GM23338 (cell line): ENCODE results near the gene EEF2KMT. TPM values are rescaled to one million over a fixed set of nuclear protein-coding genes. Genes with fewer than 3 reads are reported as not detected.

Source experiments
- ATAC-seq: fragments of 200-7000 bp; cut with Tn5 transposase; 3 replicates; pipeline ENCODE4 v1.9.1; 2020
- DNase-seq: peaks from one replicate; pipeline ENCODE4 v3.0.0-alpha.2; 2015; ENCODE audit warnings: low spot score
- H2AFZ ChIP-seq: fragments of 200-600 bp; sonication (generic); 2 replicates; pipeline ENCODE4 v1.8.0; 2016; ENCODE audit warnings: antibody characterized with exemption, mild to moderate bottlenecking, moderate library complexity
- H3F3A ChIP-seq: fragments of 200-600 bp; sonication (generic); replicated peaks from 2 replicates; pipeline ENCODE4 v1.8.0; 2017; ENCODE audit warnings: antibody characterized with exemption, mixed run types, low read depth
- H3K27ac ChIP-seq: fragments of 200-600 bp; sonication (generic); 2 replicates; pipeline ENCODE4 v1.6.1; 2016; ENCODE audit warnings: low read depth
- H3K27me3 ChIP-seq: fragments of 200-600 bp; sonication (generic); 2 replicates; pipeline ENCODE4 v1.8.0; 2016; ENCODE audit warnings: mild to moderate bottlenecking, mixed run types, moderate library complexity; ENCODE audit not compliant: insufficient read depth
- H3K36me3 ChIP-seq: fragments of 200-600 bp; sonication (generic); 2 replicates; pipeline ENCODE4 v1.8.0; 2016; ENCODE audit warnings: mild to moderate bottlenecking; ENCODE audit not compliant: insufficient read depth
- H3K4me1 ChIP-seq: fragments of 200-600 bp; sonication (generic); 2 replicates; pipeline ENCODE4 v1.8.0; 2016; ENCODE audit warnings: mild to moderate bottlenecking, moderate library complexity; ENCODE audit not compliant: insufficient read depth
- H3K4me2 ChIP-seq: fragments of 200-600 bp; sonication (generic); 2 replicates; pipeline ENCODE4 v1.7.1; 2017; ENCODE audit warnings: mixed run types
- H3K4me3 ChIP-seq: fragments of 200-600 bp; sonication (generic); 2 replicates; pipeline ENCODE4 v1.6.1; 2016; ENCODE audit warnings: mixed run types
- H3K79me2 ChIP-seq: fragments of 200-600 bp; sonication (generic); replicated peaks from 2 replicates; pipeline ENCODE4 v1.8.0; 2017; ENCODE audit warnings: mild to moderate bottlenecking; ENCODE audit not compliant: insufficient read depth
- H3K9me2 ChIP-seq: fragments of 200-600 bp; sonication (generic); 2 replicates; pipeline ENCODE4 v1.8.0; 2017; ENCODE audit not compliant: insufficient read depth
- H4K20me1 ChIP-seq: fragments of 200-600 bp; sonication (generic); replicated peaks from 2 replicates; pipeline ENCODE4 v1.8.0; 2017; ENCODE audit warnings: mild to moderate bottlenecking; ENCODE audit not compliant: insufficient read depth
- H3K27ac Mint-ChIP-seq: 2 replicates; pipeline ENCODE4 v1.8.0; 2020; ENCODE audit warnings: inconsistent platforms, mild to moderate bottlenecking, moderate library complexity, mixed read lengths
- H3K27me3 Mint-ChIP-seq: 3 replicates; pipeline ENCODE4 v1.8.0; 2022; ENCODE audit warnings: low read depth, mild to moderate bottlenecking, moderate library complexity, mixed read lengths, inconsistent platforms; ENCODE audit not compliant: insufficient read depth, poor library complexity
- H3K36me3 Mint-ChIP-seq: 3 replicates; pipeline ENCODE4 v1.8.0; 2021; ENCODE audit warnings: low read depth, mild to moderate bottlenecking, inconsistent platforms, moderate library complexity, mixed read lengths
- H3K4me1 Mint-ChIP-seq: 3 replicates; pipeline ENCODE4 v1.8.0; 2020; ENCODE audit warnings: mild to moderate bottlenecking, inconsistent platforms, mixed read lengths
- H3K4me3 Mint-ChIP-seq: 3 replicates; pipeline ENCODE4 v1.8.0; 2021; ENCODE audit warnings: moderate library complexity, mild to moderate bottlenecking, inconsistent platforms, mixed read lengths
- H3K9me3 Mint-ChIP-seq: 3 replicates; pipeline ENCODE4 v1.8.0; 2020; ENCODE audit warnings: moderate library complexity, mild to moderate bottlenecking, inconsistent platforms, mixed read lengths
- CREB1 ChIP-seq: fragments of 250-450 bp; sonication (Bioruptor Pico); IDR thresholded peaks from 2 replicates; pipeline ENCODE4 v1.5.0; 2020; ENCODE audit warnings: low read depth, mild to moderate bottlenecking, moderate library complexity
- EZH2 ChIP-seq: fragments of 200-600 bp; sonication (generic); IDR thresholded peaks from one replicate; pipeline ENCODE4 v1.8.0; 2017; ENCODE audit warnings: antibody characterized with exemption, mild to moderate bottlenecking, low read depth; ENCODE audit not compliant: unreplicated experiment
- JUNB ChIP-seq: IDR thresholded peaks from one replicate; pipeline ENCODE4 v1.6.1; 2016; ENCODE audit warnings: antibody characterized with exemption; ENCODE audit not compliant: unreplicated experiment
- NANOG ChIP-seq: IDR thresholded peaks from 2 replicates; pipeline ENCODE4 v1.6.1; 2016; ENCODE audit warnings: antibody characterized with exemption, borderline replicate concordance
- POLR2AphosphoS5 ChIP-seq: IDR thresholded peaks from 2 replicates; pipeline ENCODE4 v1.6.1; 2016; ENCODE audit warnings: antibody characterized with exemption, low read depth
- ZNF331 ChIP-seq: fragments of 250-450 bp; sonication (Bioruptor Pico); IDR thresholded peaks from 2 replicates; pipeline ENCODE4 v1.5.0; 2020; ENCODE audit warnings: low read depth, mild to moderate bottlenecking, moderate library complexity
- polyA plus RNA-seq: library from polyadenylated mRNA; unstranded; fragments of >200 nt; fragmentation: Nextera tagmentation; extraction: Ambion mirVana; gene quantifications from 2 replicates; pipeline ENCODE4 v1.2.1, GENCODE V29; 2016
- total RNA-seq: library from RNA; depleted of rRNA; stranded (reverse); fragments of >200 nt; shearing (Covaris generic); gene quantifications from 2 replicates; pipeline ENCODE4 v1.2.3, GENCODE V29; 2014
- TF ChIP-seq, protein P1 (sequence below): IDR thresholded peaks from 2 replicates; pipeline ENCODE4 v1.6.1; 2016; ENCODE audit warnings: antibody characterized with exemption
- TF ChIP-seq, protein P2 (sequence below), 2 experiments: fragments of 200-600 bp in 1 of 2; sonication (generic) in 1 of 2; conservative IDR thresholded peaks; 2 replicates each; pipeline versions ENCODE4 v1.5.1 to v1.6.1; 2016 to 2017; ENCODE audit warnings: antibody characterized with exemption in 2 of 2, low read depth in 2 of 2, mild to moderate bottlenecking in 2 of 2, moderate library complexity in 1 of 2
- TF ChIP-seq, protein P3 (sequence below): fragments of 250-450 bp; sonication (Bioruptor Pico); IDR thresholded peaks from 2 replicates; pipeline ENCODE4 v1.5.0; 2020; ENCODE audit warnings: mild to moderate bottlenecking, moderate library complexity

Gene EEF2KMT
- total and polyA plus RNA-seq, 2 experiments from 2014 or later, result 24.0 to 37.1 TPM

GRCh38 chr16:5042574-5043171, 54.9 kb downstream of the EEF2KMT start (continued):
- TF ChIP-seq JUNB (no peak), ZNF331 (CRISPR knock-in tag) (no peak), NANOG (no peak)
- TF ChIP-seq, protein P1, sequence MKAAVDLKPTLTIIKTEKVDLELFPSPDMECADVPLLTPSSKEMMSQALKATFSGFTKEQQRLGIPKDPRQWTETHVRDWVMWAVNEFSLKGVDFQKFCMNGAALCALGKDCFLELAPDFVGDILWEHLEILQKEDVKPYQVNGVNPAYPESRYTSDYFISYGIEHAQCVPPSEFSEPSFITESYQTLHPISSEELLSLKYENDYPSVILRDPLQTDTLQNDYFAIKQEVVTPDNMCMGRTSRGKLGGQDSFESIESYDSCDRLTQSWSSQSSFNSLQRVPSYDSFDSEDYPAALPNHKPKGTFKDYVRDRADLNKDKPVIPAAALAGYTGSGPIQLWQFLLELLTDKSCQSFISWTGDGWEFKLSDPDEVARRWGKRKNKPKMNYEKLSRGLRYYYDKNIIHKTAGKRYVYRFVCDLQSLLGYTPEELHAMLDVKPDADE, result no peak

DNA sequence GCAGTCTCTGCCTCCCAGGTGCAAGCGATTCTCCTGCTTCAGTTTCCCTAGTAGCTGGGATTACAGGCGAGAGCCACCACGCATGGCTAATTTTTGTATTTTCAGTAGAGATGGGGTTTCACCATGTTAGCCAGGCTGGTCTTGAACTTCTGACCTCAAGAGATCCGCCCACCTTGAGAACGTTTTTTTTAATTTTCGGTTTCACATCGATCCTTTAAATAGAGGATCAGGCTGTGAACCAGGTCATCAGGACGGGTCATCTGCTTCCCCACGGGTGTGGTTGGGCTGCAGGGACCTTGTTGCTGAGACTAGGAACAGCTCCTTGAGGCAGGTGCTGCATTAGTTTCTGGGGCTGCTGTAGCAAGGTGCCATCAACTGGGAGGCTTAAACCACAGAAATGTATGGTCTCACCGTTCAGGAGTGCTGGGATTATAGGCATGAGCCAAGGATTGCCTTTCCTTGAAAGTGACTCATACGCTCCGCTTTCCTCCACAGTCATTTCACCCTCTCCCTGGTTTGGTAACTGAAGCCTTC, 55.9 kb downstream of the EEF2KMT start:
- H3K4me3 Mint-ChIP-seq, result no peak overlapping the region
- Histone ChIP-seq H3K27ac (no peak overlapping the region), H3K9me2 (no peaks in the 10 kb centered on the region), H3K36me3 (no peaks in the 10 kb centered on the region), H3F3A (peaks cover 6% of the 10 kb centered on the region; the same call in 1 of the 2 replicates), H3K79me2 (no peaks in the 10 kb centered on the region), H3K4me2 (no peak overlapping the region), H3K4me3 (no peak overlapping the region), H3K27me3 (no peaks in the 10 kb centered on the region), H3K4me1 (peaks cover 12% of the 10 kb centered on the region), H2AFZ (no peak overlapping the region), H4K20me1 (no peaks in the 10 kb centered on the region)
- DNase-seq (no peak), ATAC-seq (no peak)
- H3K27me3 Mint-ChIP-seq, result peaks cover 12% of the 10 kb centered on the region
- H3K4me1 Mint-ChIP-seq, result peaks cover 18% of the 10 kb centered on the region
- no peaks in the 10 kb centered on the region for H3K9me3 Mint-ChIP-seq
- H3K27ac Mint-ChIP-seq, result peak overlapping the region; percentile 64
- no peaks in the 10 kb centered on the region; the same call in 2 of the 3 replicates for H3K36me3 Mint-ChIP-seq
- TF ChIP-seq, protein P2, sequence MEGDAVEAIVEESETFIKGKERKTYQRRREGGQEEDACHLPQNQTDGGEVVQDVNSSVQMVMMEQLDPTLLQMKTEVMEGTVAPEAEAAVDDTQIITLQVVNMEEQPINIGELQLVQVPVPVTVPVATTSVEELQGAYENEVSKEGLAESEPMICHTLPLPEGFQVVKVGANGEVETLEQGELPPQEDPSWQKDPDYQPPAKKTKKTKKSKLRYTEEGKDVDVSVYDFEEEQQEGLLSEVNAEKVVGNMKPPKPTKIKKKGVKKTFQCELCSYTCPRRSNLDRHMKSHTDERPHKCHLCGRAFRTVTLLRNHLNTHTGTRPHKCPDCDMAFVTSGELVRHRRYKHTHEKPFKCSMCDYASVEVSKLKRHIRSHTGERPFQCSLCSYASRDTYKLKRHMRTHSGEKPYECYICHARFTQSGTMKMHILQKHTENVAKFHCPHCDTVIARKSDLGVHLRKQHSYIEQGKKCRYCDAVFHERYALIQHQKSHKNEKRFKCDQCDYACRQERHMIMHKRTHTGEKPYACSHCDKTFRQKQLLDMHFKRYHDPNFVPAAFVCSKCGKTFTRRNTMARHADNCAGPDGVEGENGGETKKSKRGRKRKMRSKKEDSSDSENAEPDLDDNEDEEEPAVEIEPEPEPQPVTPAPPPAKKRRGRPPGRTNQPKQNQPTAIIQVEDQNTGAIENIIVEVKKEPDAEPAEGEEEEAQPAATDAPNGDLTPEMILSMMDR (conservative IDR thresholded peaks at IDR 0.05; ENCODE audit: low read depth in 2 of 2), result no peak
- TF ChIP-seq, protein P1, result no peak
- TF ChIP-seq POLR2AphosphoS5 (no peak), EZH2 (no peak), NANOG (no peak), ZNF331 (CRISPR knock-in tag) (no peak), CREB1 (CRISPR knock-in tag) (no peak)
- TF ChIP-seq, protein P3, sequence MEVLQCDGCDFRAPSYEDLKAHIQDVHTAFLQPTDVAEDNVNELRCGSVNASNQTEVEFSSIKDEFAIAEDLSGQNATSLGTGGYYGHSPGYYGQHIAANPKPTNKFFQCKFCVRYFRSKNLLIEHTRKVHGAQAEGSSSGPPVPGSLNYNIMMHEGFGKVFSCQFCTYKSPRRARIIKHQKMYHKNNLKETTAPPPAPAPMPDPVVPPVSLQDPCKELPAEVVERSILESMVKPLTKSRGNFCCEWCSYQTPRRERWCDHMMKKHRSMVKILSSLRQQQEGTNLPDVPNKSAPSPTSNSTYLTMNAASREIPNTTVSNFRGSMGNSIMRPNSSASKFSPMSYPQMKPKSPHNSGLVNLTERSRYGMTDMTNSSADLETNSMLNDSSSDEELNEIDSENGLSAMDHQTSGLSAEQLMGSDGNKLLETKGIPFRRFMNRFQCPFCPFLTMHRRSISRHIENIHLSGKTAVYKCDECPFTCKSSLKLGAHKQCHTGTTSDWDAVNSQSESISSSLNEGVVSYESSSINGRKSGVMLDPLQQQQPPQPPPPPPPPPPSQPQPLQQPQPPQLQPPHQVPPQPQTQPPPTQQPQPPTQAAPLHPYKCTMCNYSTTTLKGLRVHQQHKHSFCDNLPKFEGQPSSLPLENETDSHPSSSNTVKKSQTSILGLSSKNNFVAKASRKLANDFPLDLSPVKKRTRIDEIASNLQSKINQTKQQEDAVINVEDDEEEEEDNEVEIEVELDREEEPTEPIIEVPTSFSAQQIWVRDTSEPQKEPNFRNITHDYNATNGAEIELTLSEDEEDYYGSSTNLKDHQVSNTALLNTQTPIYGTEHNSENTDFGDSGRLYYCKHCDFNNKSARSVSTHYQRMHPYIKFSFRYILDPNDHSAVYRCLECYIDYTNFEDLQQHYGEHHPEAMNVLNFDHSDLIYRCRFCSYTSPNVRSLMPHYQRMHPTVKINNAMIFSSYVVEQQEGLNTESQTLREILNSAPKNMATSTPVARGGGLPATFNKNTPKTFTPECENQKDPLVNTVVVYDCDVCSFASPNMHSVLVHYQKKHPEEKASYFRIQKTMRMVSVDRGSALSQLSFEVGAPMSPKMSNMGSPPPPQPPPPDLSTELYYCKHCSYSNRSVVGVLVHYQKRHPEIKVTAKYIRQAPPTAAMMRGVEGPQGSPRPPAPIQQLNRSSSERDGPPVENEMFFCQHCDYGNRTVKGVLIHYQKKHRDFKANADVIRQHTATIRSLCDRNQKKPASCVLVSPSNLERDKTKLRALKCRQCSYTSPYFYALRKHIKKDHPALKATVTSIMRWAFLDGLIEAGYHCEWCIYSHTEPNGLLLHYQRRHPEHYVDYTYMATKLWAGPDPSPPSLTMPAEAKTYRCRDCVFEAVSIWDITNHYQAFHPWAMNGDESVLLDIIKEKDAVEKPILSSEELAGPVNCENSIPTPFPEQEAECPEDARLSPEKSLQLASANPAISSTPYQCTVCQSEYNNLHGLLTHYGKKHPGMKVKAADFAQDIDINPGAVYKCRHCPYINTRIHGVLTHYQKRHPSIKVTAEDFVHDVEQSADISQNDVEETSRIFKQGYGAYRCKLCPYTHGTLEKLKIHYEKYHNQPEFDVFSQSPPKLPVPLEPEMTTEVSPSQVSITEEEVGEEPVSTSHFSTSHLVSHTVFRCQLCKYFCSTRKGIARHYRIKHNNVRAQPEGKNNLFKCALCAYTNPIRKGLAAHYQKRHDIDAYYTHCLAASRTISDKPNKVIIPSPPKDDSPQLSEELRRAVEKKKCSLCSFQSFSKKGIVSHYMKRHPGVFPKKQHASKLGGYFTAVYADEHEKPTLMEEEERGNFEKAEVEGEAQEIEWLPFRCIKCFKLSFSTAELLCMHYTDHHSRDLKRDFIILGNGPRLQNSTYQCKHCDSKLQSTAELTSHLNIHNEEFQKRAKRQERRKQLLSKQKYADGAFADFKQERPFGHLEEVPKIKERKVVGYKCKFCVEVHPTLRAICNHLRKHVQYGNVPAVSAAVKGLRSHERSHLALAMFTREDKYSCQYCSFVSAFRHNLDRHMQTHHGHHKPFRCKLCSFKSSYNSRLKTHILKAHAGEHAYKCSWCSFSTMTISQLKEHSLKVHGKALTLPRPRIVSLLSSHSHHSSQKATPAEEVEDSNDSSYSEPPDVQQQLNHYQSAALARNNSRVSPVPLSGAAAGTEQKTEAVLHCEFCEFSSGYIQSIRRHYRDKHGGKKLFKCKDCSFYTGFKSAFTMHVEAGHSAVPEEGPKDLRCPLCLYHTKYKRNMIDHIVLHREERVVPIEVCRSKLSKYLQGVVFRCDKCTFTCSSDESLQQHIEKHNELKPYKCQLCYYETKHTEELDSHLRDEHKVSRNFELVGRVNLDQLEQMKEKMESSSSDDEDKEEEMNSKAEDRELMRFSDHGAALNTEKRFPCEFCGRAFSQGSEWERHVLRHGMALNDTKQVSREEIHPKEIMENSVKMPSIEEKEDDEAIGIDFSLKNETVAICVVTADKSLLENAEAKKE (CRISPR knock-in tag), result no peak
